Mesothelial cell of epicardium (in vitro differentiated cells): ENCODE results near the gene CREB3L2. TPM values are rescaled to one million over a fixed set of nuclear protein-coding genes. Genes with fewer than 3 reads are reported as not detected.
"Not testable (repeated sequence)": the region's sequence is repeated elsewhere in the genome, so short reads cannot be mapped to it uniquely, and the experiment has no call there.

ENCODE experiments used
- DNase-seq, 2 experiments: peaks; one replicate each; pipeline ENCODE4 v3.0.0; 2021; ENCODE audit warnings: low spot score in 2 of 2; ENCODE audit not compliant: unreplicated experiment in 2 of 2
- H3K27ac Mint-ChIP-seq: 2 replicates; pipeline ENCODE4 v1.8.0; 2021; ENCODE audit warnings: mixed read lengths
- H3K27me3 Mint-ChIP-seq: 2 replicates; pipeline ENCODE4 v1.8.0; 2021; ENCODE audit warnings: low read depth, mixed read lengths
- H3K36me3 Mint-ChIP-seq: 2 replicates; pipeline ENCODE4 v1.8.0; 2021; ENCODE audit warnings: mixed read lengths
- H3K4me1 Mint-ChIP-seq: 2 replicates; pipeline ENCODE4 v1.8.0; 2021; ENCODE audit warnings: mixed read lengths
- H3K4me3 Mint-ChIP-seq: 2 replicates; pipeline ENCODE4 v1.8.0; 2021; ENCODE audit warnings: mild to moderate bottlenecking, moderate library complexity, mixed read lengths
- H3K9me3 Mint-ChIP-seq: 2 replicates; pipeline ENCODE4 v1.8.0; 2021; ENCODE audit warnings: mixed read lengths
- total RNA-seq: library from RNA; stranded (reverse); gene quantifications from 3 replicates; pipeline ENCODE4 v1.2.1, GENCODE V29; 2021
- TF ChIP-seq, protein P1 (sequence below): fragments of 200-600 bp; sonication (generic); IDR thresholded peaks from one replicate; pipeline ENCODE4 v1.5.0; 2021; ENCODE audit warnings: antibody characterized with exemption; ENCODE audit not compliant: unreplicated experiment

CREB3L2 gene, protein sequence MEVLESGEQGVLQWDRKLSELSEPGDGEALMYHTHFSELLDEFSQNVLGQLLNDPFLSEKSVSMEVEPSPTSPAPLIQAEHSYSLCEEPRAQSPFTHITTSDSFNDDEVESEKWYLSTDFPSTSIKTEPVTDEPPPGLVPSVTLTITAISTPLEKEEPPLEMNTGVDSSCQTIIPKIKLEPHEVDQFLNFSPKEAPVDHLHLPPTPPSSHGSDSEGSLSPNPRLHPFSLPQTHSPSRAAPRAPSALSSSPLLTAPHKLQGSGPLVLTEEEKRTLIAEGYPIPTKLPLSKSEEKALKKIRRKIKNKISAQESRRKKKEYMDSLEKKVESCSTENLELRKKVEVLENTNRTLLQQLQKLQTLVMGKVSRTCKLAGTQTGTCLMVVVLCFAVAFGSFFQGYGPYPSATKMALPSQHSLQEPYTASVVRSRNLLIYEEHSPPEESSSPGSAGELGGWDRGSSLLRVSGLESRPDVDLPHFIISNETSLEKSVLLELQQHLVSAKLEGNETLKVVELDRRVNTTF
- total RNA-seq = 77.8 to 82.8 TPM (median 80.4 TPM) in 3 replicates

DNA sequence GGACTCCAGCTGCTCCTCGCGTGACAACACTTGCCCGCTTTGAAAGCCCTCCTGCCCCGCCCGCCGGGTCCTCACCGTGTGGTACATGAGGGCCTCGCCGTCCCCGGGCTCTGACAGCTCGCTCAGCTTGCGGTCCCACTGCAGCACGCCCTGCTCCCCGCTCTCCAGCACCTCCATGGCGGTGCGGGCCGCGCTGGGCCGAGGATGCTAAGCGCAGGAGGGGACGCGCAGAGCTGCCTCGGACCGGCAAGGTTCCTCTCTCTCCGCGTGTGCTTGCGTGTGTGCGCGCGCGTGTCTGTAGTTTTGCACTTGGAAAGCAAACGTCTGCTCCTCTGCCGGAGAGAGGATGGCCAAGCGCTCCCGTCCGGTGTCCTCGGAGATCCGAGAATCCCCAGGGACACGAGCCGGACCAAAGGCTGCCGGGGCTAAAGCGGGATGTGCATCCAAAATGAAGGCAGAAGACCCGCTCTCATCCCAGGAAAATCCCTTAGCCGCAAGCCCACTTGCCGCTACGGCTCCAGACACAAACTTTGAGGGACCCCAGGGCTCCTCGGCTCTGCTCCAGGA lies at the start of gene CREB3L2:
TSS of gene CREB3L2 (minus strand) at position 558 of the 567 bp plus-strand sequence. CDS start at position 177, 381 bp downstream.
- peak; percentile 44 to 70 for DNase-seq
- Mint-ChIP-seq H3K4me3 (peak within 1 kb of the TSS; percentile 97), H3K9me3 (no peaks in the 10 kb centered on the region), H3K4me1 (peaks cover 40% of the 10 kb centered on the region), H3K27ac (peak within 1 kb of the TSS; percentile 99), H3K36me3 (no peaks in the 10 kb centered on the region), H3K27me3 (no peaks in the 10 kb centered on the region)
- TF ChIP-seq, protein P1, sequence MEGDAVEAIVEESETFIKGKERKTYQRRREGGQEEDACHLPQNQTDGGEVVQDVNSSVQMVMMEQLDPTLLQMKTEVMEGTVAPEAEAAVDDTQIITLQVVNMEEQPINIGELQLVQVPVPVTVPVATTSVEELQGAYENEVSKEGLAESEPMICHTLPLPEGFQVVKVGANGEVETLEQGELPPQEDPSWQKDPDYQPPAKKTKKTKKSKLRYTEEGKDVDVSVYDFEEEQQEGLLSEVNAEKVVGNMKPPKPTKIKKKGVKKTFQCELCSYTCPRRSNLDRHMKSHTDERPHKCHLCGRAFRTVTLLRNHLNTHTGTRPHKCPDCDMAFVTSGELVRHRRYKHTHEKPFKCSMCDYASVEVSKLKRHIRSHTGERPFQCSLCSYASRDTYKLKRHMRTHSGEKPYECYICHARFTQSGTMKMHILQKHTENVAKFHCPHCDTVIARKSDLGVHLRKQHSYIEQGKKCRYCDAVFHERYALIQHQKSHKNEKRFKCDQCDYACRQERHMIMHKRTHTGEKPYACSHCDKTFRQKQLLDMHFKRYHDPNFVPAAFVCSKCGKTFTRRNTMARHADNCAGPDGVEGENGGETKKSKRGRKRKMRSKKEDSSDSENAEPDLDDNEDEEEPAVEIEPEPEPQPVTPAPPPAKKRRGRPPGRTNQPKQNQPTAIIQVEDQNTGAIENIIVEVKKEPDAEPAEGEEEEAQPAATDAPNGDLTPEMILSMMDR = no peak

DNA sequence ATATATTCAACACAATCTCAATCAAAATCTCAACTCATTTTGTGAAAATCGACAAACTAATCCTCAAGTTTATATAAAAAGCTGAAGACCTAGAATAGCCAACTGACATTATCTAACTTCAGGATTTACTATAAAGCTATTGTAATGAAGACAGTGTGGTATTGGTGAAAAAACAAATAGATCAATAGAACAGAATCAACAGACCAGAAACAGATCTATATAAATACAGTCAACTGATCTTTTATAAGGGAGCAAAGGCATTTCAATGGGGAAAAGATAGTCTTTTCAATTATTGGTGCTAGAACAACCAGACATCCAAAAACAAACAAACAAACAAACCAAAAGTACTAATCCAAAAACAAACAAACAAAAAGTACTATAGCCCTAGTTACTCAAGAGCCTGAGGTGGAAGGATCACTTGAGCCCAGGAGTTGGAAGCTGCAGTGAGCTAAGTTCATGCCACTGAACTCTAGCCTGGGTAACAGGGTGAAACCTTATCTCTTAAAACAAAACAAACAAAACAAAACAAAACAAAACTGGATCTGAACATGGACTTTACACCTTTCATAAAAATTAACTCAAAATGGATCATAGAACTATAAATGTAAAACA lies 47.7 kb upstream of the CREB3L2 start:
- TF ChIP-seq, protein P1 = no peak
- no peak overlapping the region for H3K27ac Mint-ChIP-seq
- H3K27me3 Mint-ChIP-seq = no peaks in the 10 kb centered on the region
- H3K36me3 Mint-ChIP-seq = no peaks in the 10 kb centered on the region
- no peak for DNase-seq
- peaks cover 8% of the 10 kb centered on the region for H3K9me3 Mint-ChIP-seq
- H3K4me1 Mint-ChIP-seq = peaks cover 4% of the 10 kb centered on the region
- no peak overlapping the region for H3K4me3 Mint-ChIP-seq

DNA sequence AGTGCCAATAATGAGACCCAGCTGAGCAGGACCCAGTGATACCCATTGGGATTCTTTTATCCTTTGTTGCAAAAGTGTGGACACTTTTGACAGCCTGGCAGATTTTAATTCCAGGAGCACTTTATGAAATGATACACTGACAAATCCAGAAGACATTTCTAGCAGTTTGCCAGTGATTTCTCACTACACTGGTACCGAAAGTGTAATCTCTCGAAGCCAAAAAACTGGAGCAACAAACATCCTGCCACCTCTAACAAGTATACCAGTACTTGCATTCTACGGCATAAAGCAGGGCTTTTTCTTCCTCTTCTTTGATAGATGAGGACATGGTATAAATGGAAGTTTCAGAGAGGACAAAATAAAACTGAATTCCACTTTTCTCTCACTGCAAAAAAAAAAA lies 46.0 kb upstream of the CREB3L2 start:
- TF ChIP-seq, protein P1 = no peak
- DNase-seq = no peak
- Mint-ChIP-seq H3K36me3 (no peaks in the 10 kb centered on the region), H3K27me3 (no peaks in the 10 kb centered on the region), H3K4me3 (no peak overlapping the region), H3K4me1 (peaks cover 4% of the 10 kb centered on the region), H3K9me3 (peaks cover 8% of the 10 kb centered on the region), H3K27ac (no peak overlapping the region)

DNA sequence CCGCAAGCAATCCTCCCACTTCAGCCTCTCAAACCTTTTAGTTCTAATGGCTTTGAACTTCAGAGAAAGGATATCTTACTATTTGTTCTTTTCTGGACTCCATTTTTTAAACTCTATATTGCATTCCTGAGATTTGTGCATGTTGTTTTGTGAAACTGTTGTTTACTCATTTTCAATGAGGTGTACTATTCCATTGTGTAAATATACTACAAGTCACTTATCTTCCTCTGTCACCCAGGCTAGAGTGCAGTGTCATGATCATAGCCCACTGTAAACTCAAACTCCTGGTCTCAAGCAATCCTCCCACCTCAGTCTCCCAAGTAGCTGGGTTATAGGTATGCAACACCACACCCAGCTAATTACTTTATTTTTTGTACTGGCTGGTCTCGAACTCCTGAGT lies 43.0 kb upstream of the CREB3L2 start:
- Mint-ChIP-seq H3K27me3 (no peaks in the 10 kb centered on the region), H3K36me3 (no peaks in the 10 kb centered on the region)

DNA sequence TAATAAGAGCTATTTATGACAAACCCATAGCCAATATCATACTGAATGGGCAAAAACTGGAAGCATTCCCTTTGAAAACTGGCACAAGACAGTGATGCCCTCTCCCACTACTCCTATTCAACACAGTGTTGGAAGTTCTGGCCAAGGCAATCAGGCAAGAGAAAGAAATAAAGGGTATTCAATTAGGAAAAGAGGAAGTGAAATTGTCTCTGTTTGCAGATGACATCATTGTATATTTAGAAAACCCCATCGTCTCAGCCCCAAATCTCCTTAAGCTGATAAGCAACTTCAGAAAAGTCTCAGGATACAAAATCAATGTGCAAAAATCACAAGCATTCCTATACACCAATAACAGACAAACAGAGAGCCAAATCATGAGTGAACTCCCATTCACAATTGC lies 38.2 kb upstream of the CREB3L2 start:
- not testable (repeated sequence) for H3K27me3 Mint-ChIP-seq, H3K27ac Mint-ChIP-seq, DNase-seq, H3K36me3 Mint-ChIP-seq, H3K4me3 Mint-ChIP-seq, H3K4me1 Mint-ChIP-seq
- H3K9me3 Mint-ChIP-seq = peaks cover 29% of the 10 kb centered on the region

More for the DNA sequence above, 43.0 kb upstream of the CREB3L2 start:
- H3K4me1 Mint-ChIP-seq = peaks cover 4% of the 10 kb centered on the region
- TF ChIP-seq, protein P1 = no peak
- no peak for DNase-seq
- H3K9me3 Mint-ChIP-seq = peaks cover 9% of the 10 kb centered on the region
- H3K4me3 Mint-ChIP-seq = no peak overlapping the region
- H3K27ac Mint-ChIP-seq = no peak overlapping the region

DNA sequence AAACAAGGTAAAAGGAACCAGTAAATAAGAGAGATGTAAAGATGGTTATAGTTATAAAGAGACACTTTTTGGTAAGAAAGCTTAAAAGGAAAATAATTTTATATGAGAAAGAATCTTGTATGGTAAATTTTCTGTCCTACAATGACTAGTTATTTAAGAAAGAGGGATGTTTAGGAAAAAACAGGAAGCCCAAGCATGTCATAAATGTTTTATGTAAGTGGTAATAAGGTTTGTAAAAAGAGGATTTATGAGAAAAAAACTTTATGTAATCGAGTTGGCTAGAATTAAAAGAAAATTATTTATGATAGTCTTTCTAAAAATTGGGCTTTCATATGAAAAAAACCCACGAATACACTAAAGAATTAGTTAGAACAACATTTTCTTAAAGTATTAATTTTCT lies 34.2 kb upstream of the CREB3L2 start:
- TF ChIP-seq, protein P1 = no peak
- no peak for DNase-seq
- peaks cover 32% of the 10 kb centered on the region for H3K9me3 Mint-ChIP-seq
- no peaks in the 10 kb centered on the region for H3K27me3 Mint-ChIP-seq
- H3K4me1 Mint-ChIP-seq = peaks cover 6% of the 10 kb centered on the region
- H3K36me3 Mint-ChIP-seq = peaks cover 8% of the 10 kb centered on the region
- H3K27ac Mint-ChIP-seq = no peak overlapping the region
- H3K4me3 Mint-ChIP-seq = no peak overlapping the region
